Stimulated activated CD4-positive, alpha-beta T cell treated with anti-CD3 and anti-CD28 coated beads, TNF-alpha, amount 100 ng/mL, for 4 hours (primary cell): Measurements from ENCODE around the gene RAB4B.
"Not testable (repeated sequence)": the region's sequence is repeated elsewhere in the genome, so short reads cannot be mapped to it uniquely, and the experiment has no call there.

Experiments
- DNase-seq, 3 experiments: peaks; one replicate each; pipeline ENCODE4 v3.0.0-alpha.2; 2020; ENCODE audit warnings: low read depth in 3 of 3

Gene RAB4B

GRCh38 chr19:40803857-40804782, 26.1 kb downstream of the RAB4B start:
- DNase-seq: peak in 1 of 3 experiments; percentile 34

- no peak for DNase-seq
Measured at GRCh38 chr19:40804783-40805242, 26.8 kb downstream of the RAB4B start.

GRCh38 chr19:40805258-40805868, 27.3 kb downstream of the RAB4B start:
- DNase-seq: no peak

GRCh38 chr19:40806423-40807146, 28.5 kb downstream of the RAB4B start:
- DNase-seq: peak; percentile 57 to 67 (median 61)

- no peak for DNase-seq
Measured at GRCh38 chr19:40807147-40808020, 29.3 kb downstream of the RAB4B start.

GRCh38 chr19:40808021-40808325, 29.9 kb downstream of the RAB4B start:
- no peak for DNase-seq

- no peak for DNase-seq
Measured at GRCh38 chr19:40808497-40808896, 30.4 kb downstream of the RAB4B start.

- no peak for DNase-seq
Measured at GRCh38 chr19:40809358-40810086, 31.5 kb downstream of the RAB4B start.

- no peak for DNase-seq
Measured at GRCh38 chr19:40810160-40810559, 32.1 kb downstream of the RAB4B start.

GRCh38 chr19:40810649-40811408, 32.8 kb downstream of the RAB4B start:
- not testable (repeated sequence) for DNase-seq

GRCh38 chr19:40811478-40812341, 33.7 kb downstream of the RAB4B start:
- no peak for DNase-seq

- not testable (repeated sequence) for DNase-seq
Measured at GRCh38 chr19:40812571-40812970, 34.5 kb downstream of the RAB4B start.

- DNase-seq: no peak
Measured at GRCh38 chr19:40813182-40813581, 35.1 kb downstream of the RAB4B start.

- DNase-seq: no peak
Measured at GRCh38 chr19:40815223-40815622, 37.2 kb downstream of the RAB4B start.

- DNase-seq: peak in 2 of 3 experiments; percentile 59 to 65
Measured at GRCh38 chr19:40818480-40819399, 40.7 kb downstream of the RAB4B start.

- DNase-seq: peak in 1 of 3 experiments; percentile 48
Measured at GRCh38 chr19:40819479-40820234, 41.6 kb downstream of the RAB4B start.

GRCh38 chr19:40822161-40822560, 44.1 kb downstream of the RAB4B start:
- DNase-seq: no peak
